H7 (cell line): ENCODE data around the gene GAGE12H. TPM values are rescaled to one million over a fixed set of nuclear protein-coding genes. Genes with fewer than 3 reads are reported as not detected.
A peak's percentile ranks its signal among the peaks of the same experiment; 100 is the strongest.

ENCODE experiments used
- DNase-seq: peaks from one replicate; pipeline ENCODE4 v3.0.0; 2012
- H3K27me3 ChIP-seq: 2 replicates; pipeline ENCODE4 v1.6.0; 2011; ENCODE audit warnings: mild to moderate bottlenecking, low read length; ENCODE audit not compliant: control insufficient read depth, insufficient read depth
- H3K36me3 ChIP-seq: replicated peaks from 2 replicates; pipeline ENCODE4 v1.5.1; 2011; ENCODE audit warnings: low read length; ENCODE audit not compliant: control insufficient read depth, insufficient read depth
- H3K4me3 ChIP-seq: 2 replicates; pipeline ENCODE4 v1.5.1; 2011; ENCODE audit warnings: low read depth, mild to moderate bottlenecking, control low read depth, low read length, moderate library complexity; ENCODE audit not compliant: insufficient read depth
- total RNA-seq: library from RNA; depleted of rRNA; stranded (reverse); fragments of >200 nt; shearing (Covaris generic); gene quantifications from 2 replicates; pipeline ENCODE4 v1.2.3, GENCODE V29; 2014; rRNA removed

Gene GAGE12H
- total RNA-seq, 1 experiment from 2014 or later = not detected

- peak; percentile 66 for DNase-seq
- Histone ChIP-seq H3K36me3 (no peaks in the 10 kb centered on the region), H3K4me3 (no peak overlapping the region), H3K27me3 (no peaks in the 10 kb centered on the region)
Observed at GRCh38 chrX:49627086-49627777, 47.5 kb downstream of the GAGE12H start.

Other genes with a start within 250 kb of the GAGE12H start
- not detected in 2 replicates for gene GAGE13, start 248.4 kb upstream of the GAGE12H start, total RNA-seq
- gene GAGE12C, start 47.8 kb upstream of the GAGE12H start, total RNA-seq = not detected in 2 replicates
- gene GAGE12D, start 38.2 kb upstream of the GAGE12H start, total RNA-seq = not detected in 2 replicates
- not detected in 2 replicates for gene GAGE12E, start 28.7 kb upstream of the GAGE12H start, total RNA-seq
- not detected in 2 replicates for gene GAGE12F, start 19.1 kb upstream of the GAGE12H start, total RNA-seq
- not detected in 2 replicates for gene GAGE12G, start 9.5 kb upstream of the GAGE12H start, total RNA-seq
- gene GAGE2A, start 9.5 kb downstream of the GAGE12H start, total RNA-seq = 0.70 TPM in 1 of 2 replicates, not detected in the other
- gene GAGE1, start 19.1 kb downstream of the GAGE12H start, total RNA-seq = not detected in 2 replicates
- gene PAGE1, start 116.0 kb downstream of the GAGE12H start, total RNA-seq = not detected in 2 replicates
- gene PAGE4, start 249.4 kb downstream of the GAGE12H start, total RNA-seq = not detected in 2 replicates